GM12865 (cell line): ENCODE measurements around the gene TRDMT1.

ENCODE experiments used
- DNase-seq: peaks from one replicate; pipeline ENCODE4 v3.0.0; 2010; ENCODE audit warnings: low read depth
- H3K4me3 ChIP-seq: 2 replicates; pipeline ENCODE4 v1.5.1; 2011; ENCODE audit warnings: mild to moderate bottlenecking, low read depth, low read length, control low read depth
- CTCF ChIP-seq: IDR thresholded peaks from 2 replicates; pipeline ENCODE4 v1.5.1; 2011; ENCODE audit warnings: low read length, control low read depth, low read depth, inconsistent platforms; ENCODE audit not compliant: insufficient read depth; ENCODE audit errors: missing control alignments

Gene TRDMT1

GRCh38 chr10:17237149-17237527 lies 35.7 kb upstream of the TRDMT1 start:
- TF ChIP-seq CTCF: no peak
- DNase-seq: no peak
- H3K4me3 ChIP-seq: no peak overlapping the region

- no peak for DNase-seq
- H3K4me3 ChIP-seq: no peak overlapping the region
- no peak for TF ChIP-seq CTCF
These were observed 35.1 kb upstream of the TRDMT1 start for GRCh38 chr10:17236468-17237148.

- no peak for DNase-seq
- TF ChIP-seq CTCF: no peak
- no peak overlapping the region for H3K4me3 ChIP-seq
These were observed 33.7 kb upstream of the TRDMT1 start for GRCh38 chr10:17235136-17235535.

- no peak for DNase-seq
- no peak for TF ChIP-seq CTCF
- no peak overlapping the region for H3K4me3 ChIP-seq
These were observed 33.0 kb upstream of the TRDMT1 start for GRCh38 chr10:17234431-17234945.

- no peak for DNase-seq
- no peak for TF ChIP-seq CTCF
- H3K4me3 ChIP-seq: no peak overlapping the region
These were observed 32.0 kb upstream of the TRDMT1 start for GRCh38 chr10:17233286-17233991.

GRCh38 chr10:17232276-17232960 lies 30.9 kb upstream of the TRDMT1 start:
- TF ChIP-seq CTCF: no peak
- peak; percentile 70 for DNase-seq
- no peak overlapping the region for H3K4me3 ChIP-seq
